Transverse colon (tissue), 3 donors: ENCODE measurements around the gene RPLP2.

Source experiments
- EP300 ChIP-seq: sonication (generic); formaldehyde crosslinking; IDR thresholded peaks from one replicate; pipeline ENCODE4 v1.6.1; 2017; ENCODE audit warnings: antibody characterized with exemption, low read depth
- POLR2AphosphoS5 ChIP-seq, 3 donors: sonication (generic); formaldehyde crosslinking; IDR thresholded peaks; one replicate each; pipeline ENCODE4 v1.6.1; 2016; ENCODE audit warnings: antibody characterized with exemption in 3 of 3

- TF ChIP-seq EP300: no peak
- TF ChIP-seq POLR2AphosphoS5 (IDR thresholded peaks at IDR 0.05): no peak
Measured at GRCh38 chr11:813456-814096, 3.8 kb downstream of the RPLP2 start.
